Naive thymus-derived CD8-positive, alpha-beta T cell (primary cell): ENCODE measurements around the gene GPR153. TPM values are rescaled to one million over a fixed set of nuclear protein-coding genes. Genes with fewer than 3 reads are reported as not detected.

ENCODE experiments used
- ATAC-seq, 2 donors: fragments of 150-1000 bp; cut with Tn5 transposase in 1 of 2; sonication (Bioruptor Pico), chemical (Tn5 transposase) in 1 of 2; 1 replicate in 1 of 2; 2 replicates in 1 of 2; pipeline ENCODE4 v1.10.0; 2021; ENCODE audit warnings: mild to moderate bottlenecking in 2 of 2, moderate library complexity in 2 of 2
- POLR2A ChIA-PET: fragments of 350-600 bp; sonication (Branson Sonifier 250); formaldehyde crosslinking; loops from one replicate; lab custom pipeline; 2021; ENCODE audit warnings: antibody characterized with exemption; lab: Charles Lee
- DNase-seq, 10 donors: peaks; one replicate each; pipeline versions ENCODE4 v3.0.0 to v3.0.0-alpha.2; 2020 to 2022
- H3K27ac Mint-ChIP-seq, 10 donors: one replicate each; pipeline ENCODE4 v1.8.0; 2020 to 2022; ENCODE audit warnings: mild to moderate bottlenecking in 10 of 10, mixed read lengths in 10 of 10, moderate library complexity in 4 of 10, inconsistent platforms in 1 of 10
- H3K27me3 Mint-ChIP-seq, 5 donors: one replicate each; pipeline ENCODE4 v1.8.0; 2021 to 2022; ENCODE audit warnings: mixed read lengths in 5 of 5
- H3K36me3 Mint-ChIP-seq, 3 donors: one replicate each; pipeline ENCODE4 v1.8.0; 2020 to 2022; ENCODE audit warnings: mixed read lengths in 3 of 3, mild to moderate bottlenecking in 2 of 3, inconsistent platforms in 1 of 3
- H3K4me1 Mint-ChIP-seq, 4 donors: one replicate each; pipeline ENCODE4 v1.8.0; 2021 to 2022; ENCODE audit warnings: mixed read lengths in 4 of 4
- H3K4me3 Mint-ChIP-seq, 10 donors: one replicate each; pipeline ENCODE4 v1.8.0; 2020 to 2022; ENCODE audit warnings: mild to moderate bottlenecking in 10 of 10, mixed read lengths in 10 of 10, moderate library complexity in 6 of 10, inconsistent platforms in 1 of 10
- H3K9me3 Mint-ChIP-seq, 9 donors: one replicate each; pipeline ENCODE4 v1.8.0; 2020 to 2022; ENCODE audit warnings: mixed read lengths in 9 of 9, mild to moderate bottlenecking in 3 of 9, inconsistent platforms in 1 of 9, moderate library complexity in 1 of 9
- polyA plus RNA-seq, 3 donors: library from polyadenylated mRNA; unstranded; fragments of 300-500 nt; fragmentation: Illumina TruSeq; gene quantifications; one replicate each; pipeline ENCODE4 v1.2.3, GENCODE V29; 2021
- total RNA-seq, 8 experiments: library from RNA in 2 of 8; stranded (reverse) in 2 of 8; gene quantifications; one replicate each; pipeline ENCODE4 v1.2.3 and lab custom pipeline; 2021 to 2026

GPR153 gene
- total and polyA plus RNA-seq, 5 experiments from 2014 or later: 0.06 to 1.3 (median 0.56) TPM

DNA sequence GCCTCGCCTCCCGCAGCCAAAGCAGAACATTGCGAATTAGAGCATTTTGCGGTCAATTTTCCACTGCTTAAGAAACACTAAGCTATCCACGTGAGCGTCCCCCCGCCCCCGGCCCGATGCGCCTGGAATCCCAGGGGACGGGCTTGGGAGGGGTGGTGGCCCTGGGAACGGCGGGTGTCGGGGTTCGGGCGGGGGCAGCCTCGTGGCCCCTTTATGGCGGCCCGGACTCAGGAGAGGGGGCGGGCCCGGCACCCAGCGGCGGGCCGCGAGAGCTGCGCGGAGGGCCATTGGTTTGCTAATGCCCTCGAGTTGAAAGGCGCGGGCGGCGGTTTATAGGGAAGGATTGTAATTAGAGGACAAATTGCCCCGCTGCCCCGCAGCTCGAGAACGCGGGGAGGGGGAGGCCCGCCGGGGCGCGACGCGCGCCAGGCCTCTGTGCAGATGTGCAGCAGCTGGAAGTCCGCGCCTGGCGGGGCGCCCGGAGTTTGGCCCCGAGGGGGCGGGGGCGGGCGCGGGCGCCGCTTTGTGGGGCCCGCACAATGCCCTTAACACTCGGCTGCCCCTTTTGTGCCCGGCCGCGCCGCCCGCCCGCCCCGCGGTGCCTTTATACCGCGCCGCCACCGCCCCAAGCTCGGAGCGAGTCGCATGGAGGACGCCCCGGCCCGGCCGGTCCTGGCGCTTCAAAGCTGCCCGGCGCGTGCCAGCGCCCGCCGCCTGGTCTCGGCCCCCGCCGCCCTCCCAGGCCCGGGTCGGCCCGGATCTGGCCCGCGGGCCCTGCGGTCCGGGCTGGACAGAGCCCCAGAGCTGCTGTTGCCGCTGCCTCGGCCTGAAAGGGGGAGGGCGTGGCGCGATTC, 18.8 kb downstream of the GPR153 start:
- ATAC-seq: no peak
- peak overlapping the region in 1 of 10 donors; percentile 22 for H3K4me3 Mint-ChIP-seq
- DNase-seq: no peak
- H3K27me3 Mint-ChIP-seq: peaks cover 22 to 63% (median 34%) of the 10 kb centered on the region in 5 donors
- peaks cover 0 to 3% (median 0%) of the 10 kb centered on the region in 9 donors for H3K9me3 Mint-ChIP-seq
- H3K4me1 Mint-ChIP-seq: peaks cover 9 to 18% (median 16%) of the 10 kb centered on the region in 4 donors
- POLR2A ChIA-PET: interaction anchor here (0.5 kb wide), 1 partner anchor 11 kb away, joined by 3 read pairs; no protein-coding TSS in a partner anchor
- H3K27ac Mint-ChIP-seq: no peak overlapping the region
- H3K36me3 Mint-ChIP-seq: peaks cover 0 to 4% (median 2%) of the 10 kb centered on the region in 3 donors

- Mint-ChIP-seq H3K36me3 (peaks cover 0 to 2% (median 0%) of the 10 kb centered on the region in 3 donors), H3K27ac (no peak overlapping the region), H3K27me3 (peaks cover 15 to 56% (median 26%) of the 10 kb centered on the region in 5 donors), H3K9me3 (peaks cover 0 to 3% (median 0%) of the 10 kb centered on the region in 9 donors), H3K4me3 (peak overlapping the region in 8 of 10 donors; percentile 20 to 68 (median 42)), H3K4me1 (peaks cover 6 to 13% (median 10%) of the 10 kb centered on the region in 4 donors)
- POLR2A ChIA-PET: no interaction called here
- ATAC-seq (no peak), DNase-seq (no peak)
Measured at GRCh38 chr1:6241107-6241886, 19.6 kb downstream of the GPR153 start.

GRCh38 chr1:6239950-6240768, 20.7 kb downstream of the GPR153 start:
- peaks cover 0 to 2% (median 0%) of the 10 kb centered on the region in 3 donors for H3K36me3 Mint-ChIP-seq
- H3K4me3 Mint-ChIP-seq: no peak overlapping the region
- H3K27me3 Mint-ChIP-seq: peaks cover 15 to 53% (median 26%) of the 10 kb centered on the region in 5 donors
- H3K27ac Mint-ChIP-seq: no peak overlapping the region
- ATAC-seq (no peak), DNase-seq (no peak)
- POLR2A ChIA-PET: interaction anchor here (0.6 to 0.7 kb wide), 2 partner anchors 160 to 208 kb away, joined by 3 read pairs; no protein-coding TSS in a partner anchor
- H3K4me1 Mint-ChIP-seq: peaks cover 6 to 13% (median 11%) of the 10 kb centered on the region in 4 donors
- peaks cover 0 to 3% (median 0%) of the 10 kb centered on the region in 9 donors for H3K9me3 Mint-ChIP-seq

DNA sequence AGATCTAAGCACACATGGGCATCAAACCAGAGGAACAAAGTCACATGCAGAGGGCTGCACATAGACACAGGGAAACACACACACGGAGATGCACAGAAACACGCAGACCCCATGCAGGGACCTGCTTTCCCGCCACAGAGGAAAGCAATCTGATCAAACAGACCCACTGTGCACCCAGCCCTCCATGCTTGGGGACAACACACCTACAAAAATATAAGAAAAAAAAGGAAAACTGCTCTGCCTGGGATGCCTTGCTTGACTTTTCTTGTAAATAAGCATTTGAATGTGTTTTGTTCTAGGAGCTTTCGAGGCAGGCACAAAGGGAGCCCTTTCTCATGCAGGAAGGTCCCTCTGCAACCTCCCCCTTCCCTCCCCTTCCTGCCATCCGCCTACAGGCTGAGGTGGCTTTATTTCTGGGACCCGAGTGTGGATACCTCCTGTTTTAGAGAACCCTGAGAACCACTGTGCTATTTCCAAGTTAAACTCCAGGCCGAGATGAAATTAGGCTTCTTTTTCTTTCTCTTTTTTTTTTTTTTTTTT, 21.6 kb downstream of the GPR153 start:
- no peak overlapping the region for H3K27ac Mint-ChIP-seq
- POLR2A ChIA-PET: interaction anchor here (0.7 kb wide), 1 partner anchor 209 kb away, joined by 3 read pairs; no protein-coding TSS in a partner anchor

DNA sequence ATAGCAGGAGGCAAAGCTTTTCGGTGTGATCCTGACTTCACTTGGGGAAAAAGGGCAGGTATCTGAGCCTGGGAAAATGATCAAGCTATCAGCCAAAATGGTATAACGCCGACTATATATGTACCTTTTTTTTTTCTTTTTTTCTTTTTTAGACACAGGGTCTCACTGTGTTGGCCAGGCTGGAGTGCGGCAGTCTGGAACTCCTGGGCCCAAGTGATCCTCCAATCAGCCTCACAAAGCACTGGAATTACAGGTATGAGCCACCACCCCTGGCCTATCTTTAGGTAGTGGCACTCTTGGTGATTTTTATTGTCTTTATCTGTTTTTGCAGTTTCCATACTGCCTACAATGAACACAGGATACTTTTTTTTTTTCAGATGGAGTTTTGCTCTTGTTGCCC, 23.8 kb downstream of the GPR153 start:
- H3K4me1 Mint-ChIP-seq: peaks cover 10 to 27% (median 25%) of the 10 kb centered on the region in 4 donors
- peak overlapping the region in 1 of 10 donors; percentile 43 for H3K27ac Mint-ChIP-seq
- DNase-seq (no peak), ATAC-seq (no peak)
- peaks cover 15 to 34% (median 21%) of the 10 kb centered on the region in 5 donors for H3K27me3 Mint-ChIP-seq
- POLR2A ChIA-PET: no interaction called here
- H3K4me3 Mint-ChIP-seq: peak overlapping the region in 9 of 10 donors; percentile 18 to 84 (median 62)
- peaks cover 0 to 3% (median 0%) of the 10 kb centered on the region in 9 donors for H3K9me3 Mint-ChIP-seq
- peaks cover 0 to 18% (median 7%) of the 10 kb centered on the region in 3 donors for H3K36me3 Mint-ChIP-seq

More for the DNA sequence above, 21.6 kb downstream of the GPR153 start:
- ATAC-seq (no peak), DNase-seq (no peak)
- Mint-ChIP-seq H3K27me3 (peaks cover 15 to 47% (median 23%) of the 10 kb centered on the region in 5 donors), H3K36me3 (peaks cover 0 to 2% (median 0%) of the 10 kb centered on the region in 3 donors), H3K4me1 (peaks cover 8 to 20% (median 17%) of the 10 kb centered on the region in 4 donors), H3K9me3 (peaks cover 0 to 3% (median 0%) of the 10 kb centered on the region in 9 donors), H3K4me3 (peak overlapping the region in 1 of 10 donors; percentile 26)

DNA sequence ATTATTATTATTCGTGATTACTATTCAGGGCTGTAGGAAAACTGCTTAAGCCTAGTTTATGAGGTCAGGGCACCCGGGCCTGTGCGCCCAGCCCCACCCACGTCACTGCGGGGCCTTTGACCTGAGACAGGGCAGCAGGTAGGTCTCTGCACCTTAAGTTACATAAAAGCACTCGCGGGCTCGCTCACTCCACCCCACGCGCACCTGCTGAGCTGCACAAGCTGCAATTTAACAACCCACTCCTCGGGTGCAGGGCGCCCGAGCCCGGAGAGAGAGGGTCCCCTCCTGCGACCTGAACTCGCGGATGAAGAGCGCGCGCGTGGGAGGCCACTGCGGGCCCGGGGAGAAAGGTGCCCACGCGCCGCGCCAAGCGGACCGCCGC, 25.6 kb downstream of the GPR153 start:
- Mint-ChIP-seq H3K9me3 (no peaks in the 10 kb centered on the region), H3K4me3 (peak overlapping the region; percentile 80 to 91 (median 87)), H3K27ac (peak overlapping the region in 7 of 10 donors; percentile 8 to 70 (median 45)), H3K36me3 (peaks cover 0 to 34% (median 8%) of the 10 kb centered on the region in 3 donors), H3K4me1 (peaks cover 4 to 19% (median 17%) of the 10 kb centered on the region in 4 donors), H3K27me3 (peaks cover 6 to 20% (median 9%) of the 10 kb centered on the region in 5 donors)
- ATAC-seq (peak in 1 of 2 donors; percentile 27), DNase-seq (peak in 1 of 10 donors; percentile 7)
- POLR2A ChIA-PET: interaction anchor here (1.0 to 1.5 kb wide), 2 partner anchors 35 to 158 kb away, joined by 4 to 5 read pairs; partner anchors contain the start of genes ACOT7 and RPL22

- no peaks in the 10 kb centered on the region for H3K9me3 Mint-ChIP-seq
- POLR2A ChIA-PET: interaction anchor here (0.6 to 1.5 kb wide), 3 partner anchors 35 to 159 kb away, joined by 3 to 5 read pairs (median 4); partner anchors contain the start of genes ACOT7 and RPL22
- no peak for DNase-seq
- H3K4me3 Mint-ChIP-seq: peak overlapping the region; percentile 80 to 91 (median 87)
- H3K36me3 Mint-ChIP-seq: peaks cover 0 to 40% (median 8%) of the 10 kb centered on the region in 3 donors
- peak overlapping the region in 7 of 10 donors; percentile 8 to 70 (median 44) for H3K27ac Mint-ChIP-seq
- H3K27me3 Mint-ChIP-seq: peaks cover 3 to 14% (median 9%) of the 10 kb centered on the region in 5 donors
- H3K4me1 Mint-ChIP-seq: peaks cover 4 to 19% (median 17%) of the 10 kb centered on the region in 4 donors
- no peak for ATAC-seq
Measured at GRCh38 chr1:6234502-6235295, 26.2 kb downstream of the GPR153 start.

- Mint-ChIP-seq H3K4me1 (peaks cover 4 to 19% (median 17%) of the 10 kb centered on the region in 4 donors), H3K27ac (no peak overlapping the region), H3K4me3 (peak overlapping the region in 4 of 10 donors; percentile 11 to 77 (median 70)), H3K27me3 (peaks cover 0 to under 1% (median 0%) of the 10 kb centered on the region in 5 donors), H3K36me3 (peaks cover 0 to 51% (median 8%) of the 10 kb centered on the region in 3 donors), H3K9me3 (no peaks in the 10 kb centered on the region)
- ATAC-seq (no peak), DNase-seq (no peak)
- POLR2A ChIA-PET: no interaction called here
Measured at GRCh38 chr1:6233376-6233775, 27.5 kb downstream of the GPR153 start.

GRCh38 chr1:6225651-6226050, 35.2 kb downstream of the GPR153 start:
- peaks cover 0 to 79% (median 15%) of the 10 kb centered on the region in 3 donors for H3K36me3 Mint-ChIP-seq
- H3K4me1 Mint-ChIP-seq: peaks cover 0 to 3% (median 0%) of the 10 kb centered on the region in 4 donors
- no peaks in the 10 kb centered on the region for H3K27me3 Mint-ChIP-seq
- POLR2A ChIA-PET: no interaction called here
- no peak overlapping the region for H3K4me3 Mint-ChIP-seq
- DNase-seq: no peak
- H3K9me3 Mint-ChIP-seq: no peaks in the 10 kb centered on the region
- peak overlapping the region in 1 of 10 donors; percentile 31 for H3K27ac Mint-ChIP-seq
- ATAC-seq: no peak

GRCh38 chr1:6224718-6225117, 36.2 kb downstream of the GPR153 start:
- H3K9me3 Mint-ChIP-seq: no peaks in the 10 kb centered on the region
- H3K27me3 Mint-ChIP-seq: no peaks in the 10 kb centered on the region
- no peak overlapping the region for H3K27ac Mint-ChIP-seq
- no peak overlapping the region for H3K4me3 Mint-ChIP-seq
- no peak for ATAC-seq
- DNase-seq: no peak
- peaks cover 0 to 3% (median 0%) of the 10 kb centered on the region in 4 donors for H3K4me1 Mint-ChIP-seq
- POLR2A ChIA-PET: no interaction called here
- H3K36me3 Mint-ChIP-seq: peaks cover 0 to 71% (median 15%) of the 10 kb centered on the region in 3 donors
